ENCODE results near the gene AP2A1. TPM values are rescaled to one million over a fixed set of nuclear protein-coding genes. Genes with fewer than 3 reads are reported as not detected.

AP2A1 gene
- total and polyA plus RNA-seq, 2 of the 13 experiments (the other 11 are each of a cell fraction or from before 2014, with no cell fraction given), result 22.7 to 39.7 TPM

DNA sequence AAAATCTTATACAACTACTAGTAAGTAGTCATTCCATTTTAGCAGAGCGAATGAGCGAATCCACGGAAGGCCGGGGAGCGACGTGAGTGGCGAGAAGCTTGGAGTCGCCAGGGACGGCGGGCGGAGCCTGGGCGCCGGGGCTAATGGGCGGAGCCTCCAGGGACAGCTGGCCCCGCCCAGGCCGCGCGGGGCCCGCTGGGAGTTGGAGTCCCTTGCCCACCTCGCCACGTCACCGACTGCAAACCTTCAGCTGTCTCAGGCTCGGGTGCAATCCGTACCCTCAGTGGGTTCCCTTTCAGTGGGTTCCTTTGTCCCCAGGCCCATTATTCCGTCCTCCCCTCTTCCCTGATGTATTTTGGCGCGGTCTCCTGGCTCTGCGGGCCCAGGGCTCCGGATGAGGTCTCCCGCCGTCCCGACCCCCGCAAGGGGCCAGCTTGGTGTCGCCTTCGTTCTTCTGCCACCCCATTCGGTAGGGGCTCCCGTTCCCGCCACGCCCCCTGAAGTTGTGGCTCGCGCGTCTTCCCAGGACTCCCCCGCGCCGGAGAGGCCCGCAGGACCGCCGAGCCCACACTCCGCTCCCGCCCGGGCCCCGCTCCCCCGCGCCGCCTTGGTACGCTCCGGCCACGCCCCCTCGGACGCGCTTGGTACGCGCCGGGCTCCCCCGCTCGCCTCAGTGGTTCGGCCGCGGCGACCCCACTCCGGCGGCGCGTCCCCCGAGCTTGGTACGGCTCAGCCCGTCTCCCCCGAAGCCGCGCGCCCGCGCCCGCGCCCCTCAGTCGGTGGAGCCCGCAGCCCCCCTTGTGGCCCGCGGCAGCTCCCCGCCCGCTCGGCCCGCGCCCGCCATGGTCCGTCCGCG is 83.9 kb downstream of the AP2A1 start, which contains the start of gene PTOV1 (continued):
- peak; percentile 42; the same call in 1 of the 2 replicates for TF ChIP-seq GFI1 (CRISPR knock-in tag; IDR thresholded peaks at IDR 0.05; ENCODE audit: borderline replicate concordance)
- TF ChIP-seq ZNF609 (CRISPR knock-in tag; IDR thresholded peaks at IDR 0.05; ENCODE audit: borderline replicate concordance), result peak; percentile 21; the same call in 1 of the 2 replicates
- TF ChIP-seq KLF15 (CRISPR knock-in tag; IDR thresholded peaks at IDR 0.05; ENCODE audit: borderline replicate concordance), result peak; percentile 89
- no peak for TF ChIP-seq ZNF766 (CRISPR knock-in tag; IDR thresholded peaks at IDR 0.05; ENCODE audit: borderline replicate concordance)
- TF ChIP-seq REL (CRISPR knock-in tag; conservative IDR thresholded peaks at IDR 0.05), result no peak
- no peak for TF ChIP-seq ZFP37 (CRISPR knock-in tag; IDR thresholded peaks at IDR 0.05; ENCODE audit: borderline replicate concordance)
- TF ChIP-seq RORA (CRISPR knock-in tag; IDR thresholded peaks at IDR 0.05), result no peak
- peak; percentile 60 for TF ChIP-seq ERF (CRISPR knock-in tag; IDR thresholded peaks at IDR 0.05)
- TF ChIP-seq ZNF558 (CRISPR knock-in tag; IDR thresholded peaks at IDR 0.05; ENCODE audit: borderline replicate concordance), result no peak
- TF ChIP-seq ZNF329 (CRISPR knock-in tag; IDR thresholded peaks at IDR 0.05; ENCODE audit: low read depth), result 0 out of 2 replicates have a peak, but pooled peaks have one; percentile 42
- TF ChIP-seq PTBP1 (IDR thresholded peaks at IDR 0.05; ENCODE audit: low read depth, low read length, poor library complexity, severe bottlenecking), result no peak
- 0 out of 2 replicates have a peak, but pooled peaks have one; percentile 18 for TF ChIP-seq MIER3 (CRISPR knock-in tag; IDR thresholded peaks at IDR 0.05; ENCODE audit: borderline replicate concordance)
- TF ChIP-seq, protein P1, sequence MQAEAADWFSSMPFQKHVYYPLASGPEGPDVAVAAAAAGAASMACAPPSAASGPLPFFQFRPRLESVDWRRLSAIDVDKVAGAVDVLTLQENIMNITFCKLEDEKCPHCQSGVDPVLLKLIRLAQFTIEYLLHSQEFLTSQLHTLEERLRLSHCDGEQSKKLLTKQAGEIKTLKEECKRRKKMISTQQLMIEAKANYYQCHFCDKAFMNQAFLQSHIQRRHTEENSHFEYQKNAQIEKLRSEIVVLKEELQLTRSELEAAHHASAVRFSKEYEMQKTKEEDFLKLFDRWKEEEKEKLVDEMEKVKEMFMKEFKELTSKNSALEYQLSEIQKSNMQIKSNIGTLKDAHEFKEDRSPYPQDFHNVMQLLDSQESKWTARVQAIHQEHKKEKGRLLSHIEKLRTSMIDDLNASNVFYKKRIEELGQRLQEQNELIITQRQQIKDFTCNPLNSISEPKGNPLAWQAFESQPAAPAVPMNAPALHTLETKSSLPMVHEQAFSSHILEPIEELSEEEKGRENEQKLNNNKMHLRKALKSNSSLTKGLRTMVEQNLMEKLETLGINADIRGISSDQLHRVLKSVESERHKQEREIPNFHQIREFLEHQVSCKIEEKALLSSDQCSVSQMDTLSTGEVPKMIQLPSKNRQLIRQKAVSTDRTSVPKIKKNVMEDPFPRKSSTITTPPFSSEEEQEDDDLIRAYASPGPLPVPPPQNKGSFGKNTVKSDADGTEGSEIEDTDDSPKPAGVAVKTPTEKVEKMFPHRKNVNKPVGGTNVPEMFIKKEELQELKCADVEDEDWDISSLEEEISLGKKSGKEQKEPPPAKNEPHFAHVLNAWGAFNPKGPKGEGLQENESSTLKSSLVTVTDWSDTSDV (CRISPR knock-in tag; IDR thresholded peaks at IDR 0.05), result no peak
- TF ChIP-seq ZIK1 (CRISPR knock-in tag; IDR thresholded peaks at IDR 0.05; ENCODE audit: borderline replicate concordance, low read depth), result peak; percentile 58; the same call in 1 of the 2 replicates
- peak; percentile 89; the same call in 1 of the 2 replicates for TF ChIP-seq GLI4 (CRISPR knock-in tag; IDR thresholded peaks at IDR 0.05; ENCODE audit: borderline replicate concordance)
- no peak for TF ChIP-seq ZBTB20 (CRISPR knock-in tag; IDR thresholded peaks at IDR 0.05; ENCODE audit: borderline replicate concordance, low read depth)
- TF ChIP-seq, protein P2, sequence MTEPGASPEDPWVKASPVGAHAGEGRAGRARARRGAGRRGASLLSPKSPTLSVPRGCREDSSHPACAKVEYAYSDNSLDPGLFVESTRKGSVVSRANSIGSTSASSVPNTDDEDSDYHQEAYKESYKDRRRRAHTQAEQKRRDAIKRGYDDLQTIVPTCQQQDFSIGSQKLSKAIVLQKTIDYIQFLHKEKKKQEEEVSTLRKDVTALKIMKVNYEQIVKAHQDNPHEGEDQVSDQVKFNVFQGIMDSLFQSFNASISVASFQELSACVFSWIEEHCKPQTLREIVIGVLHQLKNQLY (CRISPR knock-in tag; IDR thresholded peaks at IDR 0.05), result no peak
- peak; percentile 90 for TF ChIP-seq SP4 (CRISPR knock-in tag; IDR thresholded peaks at IDR 0.05)
- TF ChIP-seq SOX5 (CRISPR knock-in tag; IDR thresholded peaks at IDR 0.05; ENCODE audit: borderline replicate concordance), result 0 out of 2 replicates have a peak, but pooled peaks have one; percentile 7
- no peak for TF ChIP-seq TEAD3 (CRISPR knock-in tag; optimal IDR thresholded peaks at IDR 0.05; ENCODE audit: borderline replicate concordance)
- TF ChIP-seq MBD4 (IDR thresholded peaks at IDR 0.05; ENCODE audit: borderline replicate concordance, low read length), result no peak
